NCI-H2107 treated with DMSO at 0.1 percent for 48 hours (cell line): Measurements from ENCODE around the gene LRRC4C.
"Not testable (repeated sequence)": the region's sequence is repeated elsewhere in the genome, so short reads cannot be mapped to it uniquely, and the experiment has no call there.

Experiments used
- DNase-seq: peaks from one replicate; lab custom pipeline; 2025; ENCODE audit not compliant: unreplicated experiment; lab: John Stamatoyannopoulos, UW

The LRRC4C gene

GRCh38 chr11:40268551-40268950 is 1190.9 kb downstream of the LRRC4C start:
- DNase-seq: no peak

GRCh38 chr11:40255457-40255856 is 1204.0 kb downstream of the LRRC4C start:
- no peak for DNase-seq

- no peak for DNase-seq
These were observed 1206.3 kb downstream of the LRRC4C start for GRCh38 chr11:40253166-40253565.

- DNase-seq: no peak
These were observed 1207.2 kb downstream of the LRRC4C start for GRCh38 chr11:40252236-40252635.

- no peak for DNase-seq
These were observed 1212.5 kb downstream of the LRRC4C start for GRCh38 chr11:40246983-40247382.

GRCh38 chr11:40241524-40242051 is 1217.9 kb downstream of the LRRC4C start:
- DNase-seq: no peak

GRCh38 chr11:40240284-40240683 is 1219.2 kb downstream of the LRRC4C start:
- no peak for DNase-seq

GRCh38 chr11:40236526-40236925 is 1222.9 kb downstream of the LRRC4C start:
- DNase-seq: no peak

- DNase-seq: no peak
These were observed 1223.6 kb downstream of the LRRC4C start for GRCh38 chr11:40235841-40236240.

GRCh38 chr11:40230821-40231220 is 1228.6 kb downstream of the LRRC4C start:
- no peak for DNase-seq

GRCh38 chr11:40228662-40229061 is 1230.8 kb downstream of the LRRC4C start:
- DNase-seq: no peak

GRCh38 chr11:40227730-40228129 is 1231.7 kb downstream of the LRRC4C start:
- no peak for DNase-seq

- no peak for DNase-seq
These were observed 1232.8 kb downstream of the LRRC4C start for GRCh38 chr11:40226654-40227053.

GRCh38 chr11:40223596-40224330 is 1235.7 kb downstream of the LRRC4C start:
- DNase-seq: no peak

- DNase-seq: no peak
These were observed 1240.1 kb downstream of the LRRC4C start for GRCh38 chr11:40219401-40219800.

GRCh38 chr11:40215556-40215955 is 1243.9 kb downstream of the LRRC4C start:
- DNase-seq: no peak

- DNase-seq: no peak
These were observed 1252.0 kb downstream of the LRRC4C start for GRCh38 chr11:40207416-40207815.

- DNase-seq: no peak
These were observed 1255.2 kb downstream of the LRRC4C start for GRCh38 chr11:40204228-40204627.

GRCh38 chr11:40203606-40204005 is 1255.8 kb downstream of the LRRC4C start:
- no peak for DNase-seq

- no peak for DNase-seq
These were observed 1256.7 kb downstream of the LRRC4C start for GRCh38 chr11:40202589-40203270.

GRCh38 chr11:40192590-40192989 is 1266.9 kb downstream of the LRRC4C start:
- DNase-seq: not testable (repeated sequence)

- no peak for DNase-seq
These were observed 1269.2 kb downstream of the LRRC4C start for GRCh38 chr11:40190294-40190693.
